ENCODE data around the gene WWC2.
A peak's percentile ranks its signal among the peaks of the same experiment; 100 is the strongest.

The WWC2 gene

DNA sequence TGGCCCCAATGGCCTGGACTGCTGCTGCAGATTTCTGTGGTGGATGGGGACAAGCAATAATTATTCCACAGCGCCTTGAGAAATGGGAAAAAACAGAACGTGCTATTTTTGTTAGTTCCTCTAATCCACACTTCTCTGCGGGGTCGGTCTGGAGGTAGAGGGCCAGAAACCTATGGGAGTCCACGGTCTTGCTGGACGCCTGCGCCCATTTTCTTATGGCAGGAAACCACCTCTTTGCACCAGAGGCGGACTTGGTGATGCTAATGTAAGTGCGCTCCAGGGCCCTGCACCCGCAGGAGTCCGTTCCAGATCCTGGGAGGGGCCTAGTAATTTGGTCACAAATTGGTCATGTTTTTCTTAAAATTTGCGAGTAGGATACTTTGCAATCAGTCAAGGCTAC, 249.1 kb downstream of the WWC2 start:
- H3K27me3 ChIP-seq (ENCODE audit: insufficient read depth, low read length), result no peaks in the 10 kb centered on the region
- peak overlapping the region; percentile 80; the same call in 1 of the 2 replicates for H3K27ac ChIP-seq (ENCODE audit: low read depth, low read length)
- H3K79me2 ChIP-seq (ENCODE audit: control insufficient read depth, insufficient read depth, low read length, unreplicated experiment), result no peaks in the 10 kb centered on the region
- H3K4me1 ChIP-seq (ENCODE audit: control insufficient read depth, insufficient read depth, low read length, unreplicated experiment), result peaks cover 23% of the 10 kb centered on the region
- H3K36me3 ChIP-seq (ENCODE audit: insufficient read depth, low read length), result no peaks in the 10 kb centered on the region
- H3K4me3 ChIP-seq (ENCODE audit: low read depth, low read length), result no peak overlapping the region
- no peak overlapping the region for H2AFZ ChIP-seq (ENCODE audit: low read length, unreplicated experiment)

DNA sequence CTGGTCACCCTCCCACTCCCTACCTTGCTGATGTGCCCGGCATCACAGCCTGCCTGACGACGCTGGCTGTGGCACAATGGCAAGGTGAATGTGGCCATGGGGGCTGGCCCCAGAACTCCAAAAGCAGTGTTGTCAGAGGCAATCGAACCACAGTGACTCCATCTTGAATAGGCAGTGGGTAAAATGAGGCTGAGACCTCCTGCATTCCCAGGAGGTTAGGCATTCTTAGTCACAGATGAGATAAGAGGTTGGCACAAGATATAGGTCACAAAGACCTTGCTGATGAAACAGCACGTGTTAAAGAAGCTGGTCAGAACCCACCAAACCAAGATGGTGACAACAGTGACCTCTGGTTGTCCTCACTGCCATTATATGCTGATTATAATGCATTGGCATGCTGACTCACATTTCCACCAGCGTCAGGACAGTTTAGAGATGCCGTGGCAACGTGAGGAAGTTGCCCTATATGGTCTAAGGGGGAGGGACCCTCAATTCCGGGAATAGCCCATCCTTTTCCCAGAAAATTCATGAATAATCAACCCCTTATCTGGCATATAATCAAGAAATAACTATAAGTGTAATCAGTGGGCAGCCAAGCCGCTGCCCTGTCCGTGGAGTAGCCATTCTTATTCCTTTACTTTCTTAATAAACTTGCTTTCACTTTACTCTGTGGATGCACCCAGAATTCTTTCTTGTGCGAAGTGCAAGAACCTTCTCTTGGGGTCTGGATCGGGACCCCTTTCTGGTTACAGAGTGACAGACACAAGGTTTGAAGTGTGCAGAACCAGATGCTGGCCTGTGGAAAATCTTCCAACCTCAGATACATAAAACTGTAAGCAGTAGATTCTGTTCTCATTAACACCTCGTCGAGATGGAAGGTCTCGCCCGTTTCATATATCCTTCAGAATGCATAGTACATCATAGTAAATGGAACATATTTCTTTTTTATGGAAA, 249.9 kb downstream of the WWC2 start:
- Histone ChIP-seq H3K36me3 (ENCODE audit: insufficient read depth, low read length) (no peaks in the 10 kb centered on the region), H3K27ac (ENCODE audit: low read depth, low read length) (peak overlapping the region; percentile 80), H3K27me3 (ENCODE audit: insufficient read depth, low read length) (no peaks in the 10 kb centered on the region), H3K4me1 (ENCODE audit: control insufficient read depth, insufficient read depth, low read length, unreplicated experiment) (peaks cover 23% of the 10 kb centered on the region), H3K4me3 (ENCODE audit: low read depth, low read length) (no peak overlapping the region), H3K79me2 (ENCODE audit: control insufficient read depth, insufficient read depth, low read length, unreplicated experiment) (no peaks in the 10 kb centered on the region), H2AFZ (ENCODE audit: low read length, unreplicated experiment) (peak overlapping the region; percentile 38)

DNA sequence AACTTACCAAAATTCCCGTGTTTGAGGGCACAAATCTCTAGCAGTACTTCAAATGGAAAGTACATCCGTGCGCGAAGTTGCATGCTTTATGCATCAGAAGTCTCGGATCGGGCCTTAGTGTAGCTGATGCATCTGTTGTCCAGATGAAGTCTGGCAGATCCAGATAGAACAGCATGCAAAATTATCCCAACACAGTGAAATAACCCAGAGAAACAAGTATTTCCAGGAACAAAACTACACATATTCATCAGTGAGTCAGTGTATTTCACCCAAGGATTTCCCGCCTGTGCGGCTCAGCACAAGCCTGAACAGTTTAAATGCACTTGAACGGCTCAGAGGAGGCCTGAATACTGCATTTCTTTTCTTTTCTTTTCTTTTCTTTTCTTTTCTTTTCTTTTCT, 250.6 kb downstream of the WWC2 start:
- Histone ChIP-seq H3K27ac (ENCODE audit: low read depth, low read length) (peak overlapping the region; percentile 80), H3K79me2 (ENCODE audit: control insufficient read depth, insufficient read depth, low read length, unreplicated experiment) (no peaks in the 10 kb centered on the region), H3K36me3 (ENCODE audit: insufficient read depth, low read length) (no peaks in the 10 kb centered on the region), H3K4me1 (ENCODE audit: control insufficient read depth, insufficient read depth, low read length, unreplicated experiment) (peaks cover 23% of the 10 kb centered on the region), H3K4me3 (ENCODE audit: low read depth, low read length) (no peak overlapping the region), H2AFZ (ENCODE audit: low read length, unreplicated experiment) (peak overlapping the region; percentile 38), H3K27me3 (ENCODE audit: insufficient read depth, low read length) (no peaks in the 10 kb centered on the region)

DNA sequence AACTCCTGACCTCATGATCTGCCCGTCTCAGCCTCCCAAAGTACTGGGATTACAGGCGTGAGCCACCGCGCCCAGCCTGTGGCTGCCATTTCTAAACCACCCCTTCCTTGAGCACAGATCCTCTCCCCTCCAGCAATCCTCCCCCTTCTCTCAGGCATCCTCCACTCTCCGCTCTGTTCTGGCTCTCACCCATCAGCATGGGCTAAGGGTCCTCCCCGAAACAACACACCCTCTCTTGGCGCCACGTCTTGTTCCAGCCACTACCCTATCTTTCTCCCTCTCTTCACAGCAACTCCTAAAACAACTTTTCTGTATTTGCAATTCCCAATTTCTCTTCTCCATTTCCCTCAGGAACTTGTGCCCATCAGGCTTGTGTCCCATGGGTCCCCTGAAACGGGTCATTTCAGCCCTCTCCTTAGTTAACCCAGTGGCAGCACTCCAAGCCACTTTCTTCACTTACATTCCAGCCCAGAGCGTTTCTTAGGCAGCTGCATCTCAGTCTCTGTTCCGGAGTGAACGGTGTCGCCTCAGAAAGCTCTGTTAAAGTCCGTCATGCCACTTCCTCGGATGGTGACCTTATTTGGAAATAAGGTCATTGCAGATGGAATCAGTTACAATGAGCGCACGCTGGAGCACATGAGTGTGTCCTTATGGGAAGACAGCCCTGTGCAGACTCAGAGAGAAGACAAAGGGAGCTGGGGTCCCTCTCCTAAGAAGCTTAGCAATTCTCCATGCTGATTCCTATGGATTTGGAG, 251.4 kb downstream of the WWC2 start:
- H3K4me1 ChIP-seq (ENCODE audit: control insufficient read depth, insufficient read depth, low read length, unreplicated experiment), result peaks cover 30% of the 10 kb centered on the region
- H3K36me3 ChIP-seq (ENCODE audit: insufficient read depth, low read length), result no peaks in the 10 kb centered on the region
- no peak overlapping the region for H3K27ac ChIP-seq (ENCODE audit: low read depth, low read length)
- H3K79me2 ChIP-seq (ENCODE audit: control insufficient read depth, insufficient read depth, low read length, unreplicated experiment), result no peaks in the 10 kb centered on the region
- no peak overlapping the region for H3K4me3 ChIP-seq (ENCODE audit: low read depth, low read length)
- no peak overlapping the region for H2AFZ ChIP-seq (ENCODE audit: low read length, unreplicated experiment)
- H3K27me3 ChIP-seq (ENCODE audit: insufficient read depth, low read length), result no peaks in the 10 kb centered on the region

DNA sequence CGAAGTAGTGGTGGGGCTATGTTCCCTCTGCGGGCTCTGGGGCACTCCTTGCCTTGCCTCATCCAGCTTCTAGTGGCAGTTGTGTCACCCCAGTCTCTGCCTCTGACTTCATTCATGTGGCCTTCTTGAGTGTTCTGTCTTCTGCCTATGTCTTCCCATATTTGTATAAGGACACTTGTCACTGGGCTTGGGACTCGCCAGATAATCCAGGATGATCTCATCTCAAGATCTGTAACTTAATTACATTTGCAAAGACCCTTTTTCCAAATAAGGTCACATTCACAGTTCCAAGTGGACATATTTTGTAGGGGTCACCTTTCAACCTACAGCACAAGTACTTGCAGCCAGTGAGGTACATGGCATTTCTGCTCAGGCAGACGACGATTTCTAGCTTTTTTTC, 253.5 kb downstream of the WWC2 start:
- H3K27me3 ChIP-seq (ENCODE audit: insufficient read depth, low read length), result no peaks in the 10 kb centered on the region
- no peak overlapping the region for H2AFZ ChIP-seq (ENCODE audit: low read length, unreplicated experiment)
- H3K4me1 ChIP-seq (ENCODE audit: control insufficient read depth, insufficient read depth, low read length, unreplicated experiment), result peaks cover 36% of the 10 kb centered on the region

DNA sequence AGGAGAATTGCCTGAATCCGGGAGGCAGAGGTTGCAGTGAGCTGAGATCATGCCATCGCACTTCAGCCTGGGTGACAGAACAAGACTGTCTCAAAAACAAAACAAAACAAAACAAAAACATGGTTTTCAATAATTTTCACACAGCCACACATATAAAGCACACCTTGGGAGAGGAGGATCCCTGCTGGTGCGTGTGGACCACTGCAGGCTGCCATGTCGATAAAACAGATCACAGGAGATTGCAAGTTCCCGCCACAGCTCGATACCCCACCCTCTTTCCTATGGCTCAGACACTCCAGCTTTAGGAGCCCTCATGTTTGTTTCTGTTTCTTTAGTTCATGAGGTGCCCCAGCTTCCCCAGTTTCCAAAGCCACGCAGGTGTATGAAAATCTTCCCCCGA, 254.5 kb downstream of the WWC2 start:
- H3K36me3 ChIP-seq (ENCODE audit: insufficient read depth, low read length), result no peaks in the 10 kb centered on the region
- no peak overlapping the region for H3K27ac ChIP-seq (ENCODE audit: low read depth, low read length)
- no peak overlapping the region for H2AFZ ChIP-seq (ENCODE audit: low read length, unreplicated experiment)
- H3K4me1 ChIP-seq (ENCODE audit: control insufficient read depth, insufficient read depth, low read length, unreplicated experiment), result peaks cover 26% of the 10 kb centered on the region
- H3K4me3 ChIP-seq (ENCODE audit: low read depth, low read length), result no peak overlapping the region
- H3K79me2 ChIP-seq (ENCODE audit: control insufficient read depth, insufficient read depth, low read length, unreplicated experiment), result no peaks in the 10 kb centered on the region
- no peaks in the 10 kb centered on the region for H3K27me3 ChIP-seq (ENCODE audit: insufficient read depth, low read length)

More for the DNA sequence above, 253.5 kb downstream of the WWC2 start:
- Histone ChIP-seq H3K4me3 (ENCODE audit: low read depth, low read length) (no peak overlapping the region), H3K27ac (ENCODE audit: low read depth, low read length) (no peak overlapping the region), H3K79me2 (ENCODE audit: control insufficient read depth, insufficient read depth, low read length, unreplicated experiment) (no peaks in the 10 kb centered on the region), H3K36me3 (ENCODE audit: insufficient read depth, low read length) (no peaks in the 10 kb centered on the region)

DNA sequence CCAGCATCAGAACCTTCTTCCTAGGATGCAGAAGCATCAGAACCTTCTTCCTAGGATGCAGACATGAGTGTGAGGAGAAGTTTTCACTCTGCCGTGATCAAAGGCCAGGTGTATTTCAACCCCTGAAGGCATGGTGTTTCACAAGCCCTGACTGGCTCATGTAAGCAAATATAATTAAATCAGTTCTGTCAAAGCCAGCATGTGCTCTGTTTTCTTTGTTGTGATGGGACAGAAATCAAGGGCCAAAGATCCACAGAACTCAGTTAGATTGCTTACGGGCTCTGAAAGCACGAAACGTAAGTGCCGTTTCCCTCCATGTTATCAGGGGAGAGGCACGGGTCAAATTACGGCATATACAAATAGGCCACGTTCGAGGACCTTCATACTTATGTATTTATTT, 255.2 kb downstream of the WWC2 start:
- no peak overlapping the region for H2AFZ ChIP-seq (ENCODE audit: low read length, unreplicated experiment)

DNA sequence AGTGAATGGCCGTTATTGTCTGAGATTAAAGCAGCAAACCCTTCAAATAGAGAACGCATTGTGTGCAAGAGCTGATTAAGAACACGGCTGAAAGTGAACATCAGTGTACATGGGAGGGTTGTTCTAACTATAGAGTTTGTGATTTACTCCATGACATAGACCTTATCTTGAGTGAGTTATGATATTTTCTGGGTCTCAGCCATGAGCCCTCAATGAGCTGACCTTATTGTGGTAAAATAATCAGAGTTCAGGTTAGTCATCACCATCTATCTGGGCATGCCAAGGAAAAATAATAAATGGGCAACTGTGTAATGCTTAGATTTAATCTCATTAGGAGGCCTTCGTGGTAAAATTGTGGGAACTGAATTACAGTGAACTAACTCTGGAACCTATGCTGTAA, 256.3 kb downstream of the WWC2 start:
- no peaks in the 10 kb centered on the region for H3K79me2 ChIP-seq (ENCODE audit: control insufficient read depth, insufficient read depth, low read length, unreplicated experiment)
- H3K27me3 ChIP-seq (ENCODE audit: insufficient read depth, low read length), result no peaks in the 10 kb centered on the region
- H3K27ac ChIP-seq (ENCODE audit: low read depth, low read length), result peak overlapping the region; percentile 52
- no peaks in the 10 kb centered on the region for H3K36me3 ChIP-seq (ENCODE audit: insufficient read depth, low read length)
- no peak overlapping the region for H3K4me3 ChIP-seq (ENCODE audit: low read depth, low read length)
- peaks cover 25% of the 10 kb centered on the region for H3K4me1 ChIP-seq (ENCODE audit: control insufficient read depth, insufficient read depth, low read length, unreplicated experiment)
- H2AFZ ChIP-seq (ENCODE audit: low read length, unreplicated experiment), result no peak overlapping the region

More for the DNA sequence above, 255.2 kb downstream of the WWC2 start:
- Histone ChIP-seq H3K27me3 (ENCODE audit: insufficient read depth, low read length) (no peaks in the 10 kb centered on the region), H3K79me2 (ENCODE audit: control insufficient read depth, insufficient read depth, low read length, unreplicated experiment) (no peaks in the 10 kb centered on the region), H3K27ac (ENCODE audit: low read depth, low read length) (no peak overlapping the region), H3K36me3 (ENCODE audit: insufficient read depth, low read length) (no peaks in the 10 kb centered on the region), H3K4me3 (ENCODE audit: low read depth, low read length) (no peak overlapping the region), H3K4me1 (ENCODE audit: control insufficient read depth, insufficient read depth, low read length, unreplicated experiment) (peaks cover 21% of the 10 kb centered on the region)

DNA sequence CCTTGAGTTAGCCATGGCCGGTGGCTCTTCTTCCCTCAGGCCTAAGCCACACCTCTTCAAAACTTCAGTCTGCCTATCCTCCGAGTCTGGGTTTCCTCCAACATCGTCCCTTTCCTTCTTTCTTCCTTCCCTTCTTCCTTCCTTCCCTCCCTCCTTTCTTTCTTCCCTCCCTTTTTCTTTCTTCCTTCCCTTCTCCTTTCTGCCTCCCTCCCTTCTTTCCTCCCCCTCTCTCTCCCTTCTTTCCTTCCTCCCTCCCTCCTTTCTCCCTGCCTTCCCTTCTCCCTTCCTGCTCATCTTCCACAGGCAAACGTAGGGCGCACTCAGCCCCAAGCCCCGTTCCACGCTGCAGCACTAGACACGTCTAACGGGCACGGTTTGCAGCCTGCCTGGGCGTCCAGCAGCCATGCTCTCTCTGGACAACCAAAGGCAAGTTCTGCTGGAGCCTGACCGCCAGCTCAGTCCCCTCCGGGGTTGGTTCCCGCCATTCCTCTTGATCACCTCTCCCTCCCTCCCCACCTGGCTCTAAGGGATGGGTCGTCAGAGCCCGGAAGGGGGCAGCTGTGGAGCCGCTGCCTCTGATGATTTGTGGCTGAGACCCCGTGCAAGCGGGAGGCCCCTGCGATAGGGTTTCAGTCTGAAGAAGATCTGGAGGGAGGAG, 257.2 kb downstream of the WWC2 start:
- H3K4me1 ChIP-seq (ENCODE audit: control insufficient read depth, insufficient read depth, low read length, unreplicated experiment), result peaks cover 27% of the 10 kb centered on the region
- H3K27ac ChIP-seq (ENCODE audit: low read depth, low read length), result peak overlapping the region; percentile 52
- no peak overlapping the region for H2AFZ ChIP-seq (ENCODE audit: low read length, unreplicated experiment)
- H3K36me3 ChIP-seq (ENCODE audit: insufficient read depth, low read length), result no peaks in the 10 kb centered on the region
- H3K79me2 ChIP-seq (ENCODE audit: control insufficient read depth, insufficient read depth, low read length, unreplicated experiment), result no peaks in the 10 kb centered on the region
- no peak overlapping the region for H3K4me3 ChIP-seq (ENCODE audit: low read depth, low read length)
- H3K27me3 ChIP-seq (ENCODE audit: insufficient read depth, low read length), result no peaks in the 10 kb centered on the region

DNA sequence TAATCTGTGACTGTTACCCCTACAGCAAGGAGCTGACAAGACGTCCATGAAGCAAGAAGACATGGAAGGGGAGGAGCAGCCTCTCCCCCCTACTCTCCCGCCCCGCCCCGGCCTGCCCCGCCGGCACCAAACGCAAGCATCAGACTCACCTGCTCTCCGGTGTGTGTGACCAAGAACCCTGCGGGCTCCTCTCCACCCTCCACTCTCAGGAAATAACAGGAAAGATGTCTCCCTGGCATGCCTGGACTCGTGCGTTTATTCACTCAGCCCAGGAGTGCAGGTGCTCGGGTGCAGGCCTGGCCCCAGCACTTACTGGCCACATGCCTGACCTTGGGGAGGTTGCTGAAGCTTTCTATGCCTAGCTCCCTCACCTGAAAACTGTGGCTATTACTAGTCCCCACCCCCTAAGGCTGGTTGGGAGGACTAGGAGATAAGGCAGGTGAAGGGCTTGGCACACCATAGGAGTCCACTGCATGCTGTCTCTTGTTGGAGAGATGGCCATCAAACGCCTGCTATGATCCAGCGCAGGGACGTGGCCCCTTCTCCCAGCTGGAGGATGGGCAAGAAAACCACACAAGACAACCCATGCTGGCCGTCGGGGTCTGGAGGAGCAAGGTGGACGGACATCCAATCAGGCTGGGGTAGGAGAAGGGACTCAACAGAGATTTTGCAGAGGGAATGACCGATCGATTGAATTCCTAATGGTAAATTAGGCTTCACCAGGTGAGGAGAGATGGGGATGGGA, 258.0 kb downstream of the WWC2 start:
- Histone ChIP-seq H3K4me1 (ENCODE audit: control insufficient read depth, insufficient read depth, low read length, unreplicated experiment) (peaks cover 27% of the 10 kb centered on the region), H3K36me3 (ENCODE audit: insufficient read depth, low read length) (no peaks in the 10 kb centered on the region), H3K79me2 (ENCODE audit: control insufficient read depth, insufficient read depth, low read length, unreplicated experiment) (no peaks in the 10 kb centered on the region), H3K27ac (ENCODE audit: low read depth, low read length) (no peak overlapping the region), H2AFZ (ENCODE audit: low read length, unreplicated experiment) (no peak overlapping the region), H3K27me3 (ENCODE audit: insufficient read depth, low read length) (no peaks in the 10 kb centered on the region), H3K4me3 (ENCODE audit: low read depth, low read length) (no peak overlapping the region)

Data from ACC112 (cell line).